Stimulated activated CD4-positive, alpha-beta T cell treated with anti-CD3 and anti-CD28 coated beads, TNF-alpha, amount 100 ng/mL, for 48 hours (primary cell): ENCODE data around the gene RNF207.

Source experiments
- DNase-seq, 3 donors: peaks; one replicate each; pipeline ENCODE4 v3.0.0-alpha.2; 2020; ENCODE audit warnings: low read depth in 3 of 3

RNF207 gene

GRCh38 chr1:6205849-6206519, at the start of gene RNF207:
Gene RNF207, plus strand, starts transcription at chr1:6206119. Its CDS starts 417 bp downstream, at chr1:6206536.
- peak; percentile 47 to 61 (median 60) for DNase-seq

GRCh38 chr1:6157132-6157527, 48.8 kb upstream of the RNF207 start:
- DNase-seq = no peak

- peak; percentile 6 to 62 (median 33) for DNase-seq
These were observed 48.3 kb upstream of the RNF207 start for GRCh38 chr1:6157528-6158174.

- DNase-seq = no peak
These were observed 47.7 kb upstream of the RNF207 start for GRCh38 chr1:6158181-6158580.

GRCh38 chr1:6162341-6162740, 43.6 kb upstream of the RNF207 start:
- DNase-seq = no peak

- no peak for DNase-seq
These were observed 43.1 kb upstream of the RNF207 start for GRCh38 chr1:6162773-6163172.

- no peak for DNase-seq
These were observed 42.5 kb upstream of the RNF207 start for GRCh38 chr1:6163191-6163972.

- no peak for DNase-seq
These were observed 41.8 kb upstream of the RNF207 start for GRCh38 chr1:6163973-6164617.

- no peak for DNase-seq
These were observed 40.9 kb upstream of the RNF207 start for GRCh38 chr1:6165027-6165426.

- no peak for DNase-seq
These were observed 40.4 kb upstream of the RNF207 start for GRCh38 chr1:6165441-6165985.

GRCh38 chr1:6166221-6166620, 39.7 kb upstream of the RNF207 start:
- DNase-seq = no peak

- DNase-seq = no peak
These were observed 39.1 kb upstream of the RNF207 start for GRCh38 chr1:6166655-6167390.

GRCh38 chr1:6167391-6168303, 38.3 kb upstream of the RNF207 start:
- DNase-seq = no peak

GRCh38 chr1:6168947-6169586, 36.9 kb upstream of the RNF207 start:
- no peak for DNase-seq

GRCh38 chr1:6170116-6170741, 35.7 kb upstream of the RNF207 start:
- DNase-seq = no peak

GRCh38 chr1:6170742-6171201, 35.1 kb upstream of the RNF207 start:
- DNase-seq = no peak

GRCh38 chr1:6171548-6172124, 34.3 kb upstream of the RNF207 start:
- no peak for DNase-seq

GRCh38 chr1:6172549-6172948, 33.4 kb upstream of the RNF207 start:
- no peak for DNase-seq
